ENCODE data around the gene EXOSC9. TPM values are rescaled to one million over a fixed set of nuclear protein-coding genes. Genes with fewer than 3 reads are reported as not detected.

Gene EXOSC9
- total RNA-seq, 2 experiments from 2014 or later = 50.5 to 51.0 TPM

GRCh38 chr4:121776610-121777401 is 24.3 kb upstream of the EXOSC9 start:
- H3K27ac Mint-ChIP-seq = no peak overlapping the region
- H3K27me3 Mint-ChIP-seq = peaks cover 31% of the 10 kb centered on the region
- ChIA-PET CTCF (no interaction called here), POLR2A (no interaction called here)
- no peaks in the 10 kb centered on the region for H3K9me3 Mint-ChIP-seq
- H3K4me1 Mint-ChIP-seq = peaks cover 1% of the 10 kb centered on the region
- DNase-seq = no peak
- H3K4me3 Mint-ChIP-seq = no peak overlapping the region
- H3K36me3 Mint-ChIP-seq (ENCODE audit: low read depth) = no peaks in the 10 kb centered on the region

GRCh38 chr4:121777625-121778024 is 23.5 kb upstream of the EXOSC9 start:
- peaks cover 1% of the 10 kb centered on the region for H3K4me1 Mint-ChIP-seq
- H3K4me3 Mint-ChIP-seq = no peak overlapping the region
- POLR2A ChIA-PET = no interaction called here
- no peaks in the 10 kb centered on the region for H3K9me3 Mint-ChIP-seq
- no peak for DNase-seq
- H3K36me3 Mint-ChIP-seq (ENCODE audit: low read depth) = no peaks in the 10 kb centered on the region
- H3K27me3 Mint-ChIP-seq = peaks cover 26% of the 10 kb centered on the region
- no peak overlapping the region for H3K27ac Mint-ChIP-seq
- CTCF ChIA-PET = no interaction called here

GRCh38 chr4:121778991-121779628 is 22.0 kb upstream of the EXOSC9 start:
- POLR2A ChIA-PET = interaction anchor here (1.0 kb wide), 1 partner anchor 15 kb away, joined by 3 read pairs; no protein-coding TSS in a partner anchor
- Mint-ChIP-seq H3K9me3 (no peaks in the 10 kb centered on the region), H3K36me3 (ENCODE audit: low read depth) (no peaks in the 10 kb centered on the region), H3K4me3 (no peak overlapping the region), H3K4me1 (peaks cover 1% of the 10 kb centered on the region), H3K27me3 (peaks cover 31% of the 10 kb centered on the region), H3K27ac (no peak overlapping the region)
- DNase-seq = no peak
- CTCF ChIA-PET = no interaction called here

GRCh38 chr4:121783210-121783609 is 17.9 kb upstream of the EXOSC9 start:
- ChIA-PET POLR2A (no interaction called here), CTCF (no interaction called here)
- H3K27me3 Mint-ChIP-seq = peaks cover 37% of the 10 kb centered on the region
- no peaks in the 10 kb centered on the region for H3K36me3 Mint-ChIP-seq (ENCODE audit: low read depth)
- no peak overlapping the region for H3K27ac Mint-ChIP-seq
- H3K9me3 Mint-ChIP-seq = no peaks in the 10 kb centered on the region
- peaks cover 3% of the 10 kb centered on the region for H3K4me1 Mint-ChIP-seq
- no peak overlapping the region for H3K4me3 Mint-ChIP-seq
- no peak for DNase-seq

GRCh38 chr4:121784401-121784800 is 16.7 kb upstream of the EXOSC9 start:
- H3K36me3 Mint-ChIP-seq (ENCODE audit: low read depth) = no peaks in the 10 kb centered on the region
- H3K27me3 Mint-ChIP-seq = peaks cover 39% of the 10 kb centered on the region
- DNase-seq = no peak
- no peak overlapping the region for H3K4me3 Mint-ChIP-seq
- H3K4me1 Mint-ChIP-seq = peaks cover 13% of the 10 kb centered on the region
- CTCF ChIA-PET = no interaction called here
- H3K9me3 Mint-ChIP-seq = no peaks in the 10 kb centered on the region
- POLR2A ChIA-PET = no interaction called here
- H3K27ac Mint-ChIP-seq = no peak overlapping the region

- peaks cover 16% of the 10 kb centered on the region for H3K4me1 Mint-ChIP-seq
- ChIA-PET POLR2A (no interaction called here), CTCF (no interaction called here)
- H3K4me3 Mint-ChIP-seq = no peak overlapping the region
- no peak overlapping the region for H3K27ac Mint-ChIP-seq
- H3K9me3 Mint-ChIP-seq = no peaks in the 10 kb centered on the region
- peaks cover 37% of the 10 kb centered on the region for H3K27me3 Mint-ChIP-seq
- no peak for DNase-seq
- no peaks in the 10 kb centered on the region for H3K36me3 Mint-ChIP-seq (ENCODE audit: low read depth)
Observed at GRCh38 chr4:121784975-121785374, 16.1 kb upstream of the EXOSC9 start.

- H3K36me3 Mint-ChIP-seq (ENCODE audit: low read depth) = no peaks in the 10 kb centered on the region
- no peak for DNase-seq
- peaks cover 35% of the 10 kb centered on the region for H3K27me3 Mint-ChIP-seq
- H3K27ac Mint-ChIP-seq = no peak overlapping the region
- ChIA-PET CTCF (no interaction called here), POLR2A (no interaction called here)
- H3K4me1 Mint-ChIP-seq = peaks cover 16% of the 10 kb centered on the region
- no peaks in the 10 kb centered on the region for H3K9me3 Mint-ChIP-seq
- H3K4me3 Mint-ChIP-seq = no peak overlapping the region
Observed at GRCh38 chr4:121785479-121785878, 15.6 kb upstream of the EXOSC9 start.

GRCh38 chr4:121786221-121786620 is 14.9 kb upstream of the EXOSC9 start:
- ChIA-PET POLR2A (interaction anchor here (0.6 kb wide), 1 partner anchor 626 kb away, joined by 3 read pairs; no protein-coding TSS in a partner anchor), CTCF (no interaction called here)
- DNase-seq = no peak
- peaks cover 31% of the 10 kb centered on the region for H3K27me3 Mint-ChIP-seq
- H3K36me3 Mint-ChIP-seq (ENCODE audit: low read depth) = no peaks in the 10 kb centered on the region
- no peaks in the 10 kb centered on the region for H3K9me3 Mint-ChIP-seq
- no peak overlapping the region for H3K27ac Mint-ChIP-seq
- peaks cover 16% of the 10 kb centered on the region for H3K4me1 Mint-ChIP-seq
- H3K4me3 Mint-ChIP-seq = no peak overlapping the region

GRCh38 chr4:121788896-121789295 is 12.2 kb upstream of the EXOSC9 start:
- Mint-ChIP-seq H3K27ac (no peak overlapping the region), H3K9me3 (no peaks in the 10 kb centered on the region), H3K4me3 (no peak overlapping the region), H3K4me1 (peaks cover 16% of the 10 kb centered on the region), H3K36me3 (ENCODE audit: low read depth) (no peaks in the 10 kb centered on the region), H3K27me3 (peaks cover 22% of the 10 kb centered on the region)
- CTCF ChIA-PET = no interaction called here
- DNase-seq = no peak
- POLR2A ChIA-PET = interaction anchor here (1.6 kb wide), 1 partner anchor 13 kb away, joined by 5 read pairs; the partner anchor contains the start of gene EXOSC9

GRCh38 chr4:121789455-121789854 is 11.7 kb upstream of the EXOSC9 start:
- Mint-ChIP-seq H3K27me3 (peaks cover 19% of the 10 kb centered on the region), H3K4me3 (no peak overlapping the region), H3K9me3 (no peaks in the 10 kb centered on the region), H3K27ac (no peak overlapping the region), H3K36me3 (ENCODE audit: low read depth) (no peaks in the 10 kb centered on the region), H3K4me1 (peaks cover 17% of the 10 kb centered on the region)
- no peak for DNase-seq
- CTCF ChIA-PET = no interaction called here
- POLR2A ChIA-PET = interaction anchor here (1.4 to 1.6 kb wide), 2 partner anchors 12 to 35 kb away, joined by 5 read pairs; partner anchors contain the start of gene EXOSC9

GRCh38 chr4:121789960-121790829 is 10.9 kb upstream of the EXOSC9 start:
- POLR2A ChIA-PET = interaction anchor here (1.4 to 1.6 kb wide), 2 partner anchors 11 to 34 kb away, joined by 5 read pairs; partner anchors contain the start of gene EXOSC9
- H3K4me1 Mint-ChIP-seq = peaks cover 21% of the 10 kb centered on the region
- DNase-seq = no peak
- H3K27me3 Mint-ChIP-seq = peaks cover 12% of the 10 kb centered on the region
- H3K9me3 Mint-ChIP-seq = no peaks in the 10 kb centered on the region
- H3K27ac Mint-ChIP-seq = no peak overlapping the region
- CTCF ChIA-PET = no interaction called here
- no peak overlapping the region for H3K4me3 Mint-ChIP-seq
- H3K36me3 Mint-ChIP-seq (ENCODE audit: low read depth) = no peaks in the 10 kb centered on the region

GRCh38 chr4:121790976-121791375 is 10.1 kb upstream of the EXOSC9 start:
- no peak for DNase-seq
- H3K4me3 Mint-ChIP-seq = no peak overlapping the region
- no peaks in the 10 kb centered on the region for H3K9me3 Mint-ChIP-seq
- no peaks in the 10 kb centered on the region for H3K36me3 Mint-ChIP-seq (ENCODE audit: low read depth)
- H3K4me1 Mint-ChIP-seq = peaks cover 29% of the 10 kb centered on the region
- CTCF ChIA-PET = no interaction called here
- peaks cover 8% of the 10 kb centered on the region for H3K27me3 Mint-ChIP-seq
- POLR2A ChIA-PET = no interaction called here
- H3K27ac Mint-ChIP-seq = no peak overlapping the region

- Mint-ChIP-seq H3K36me3 (ENCODE audit: low read depth) (no peaks in the 10 kb centered on the region), H3K9me3 (no peaks in the 10 kb centered on the region), H3K4me3 (no peak overlapping the region), H3K4me1 (peaks cover 33% of the 10 kb centered on the region), H3K27ac (no peak overlapping the region), H3K27me3 (peaks cover 8% of the 10 kb centered on the region)
- CTCF ChIA-PET = no interaction called here
- POLR2A ChIA-PET = interaction anchor here (1.3 kb wide), 1 partner anchor 8 kb away, joined by 4 read pairs; no protein-coding TSS in a partner anchor
- no peak for DNase-seq
Observed at GRCh38 chr4:121791481-121791880, 9.6 kb upstream of the EXOSC9 start.

Data from activated CD4-positive, alpha-beta memory T cell treated with anti-CD3 and anti-CD28 coated beads, Interleukin-2, amount 10 ng/mL, durations not matched to agents 7 days and 5 days (primary cell).